ENCODE data around the gene UBXN1.

UBXN1 gene

DNA sequence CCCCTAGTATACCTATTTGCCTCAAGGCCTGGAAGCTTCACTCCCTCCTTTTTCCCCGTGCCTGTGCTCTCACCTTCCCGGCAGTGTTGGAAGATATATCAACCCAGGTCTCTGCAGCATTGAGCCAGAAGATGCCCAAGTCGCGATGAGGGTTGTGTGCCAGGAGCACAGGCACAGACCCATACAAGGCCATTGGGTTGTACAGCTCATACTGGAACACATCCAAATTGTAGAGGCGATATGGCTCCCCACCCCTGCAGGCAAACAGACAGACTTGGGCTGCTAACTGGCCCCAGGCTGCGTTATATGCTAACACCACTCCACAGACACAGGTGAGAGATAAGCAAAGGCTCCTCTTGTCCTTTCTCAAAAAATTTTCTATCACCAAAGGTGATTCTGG is 46.4 kb downstream of the UBXN1 start:
- TF ChIP-seq ZFX (IDR thresholded peaks at IDR 0.05; ENCODE audit: borderline replicate concordance) = no peak
- no peak for TF ChIP-seq CTCF (IDR thresholded peaks at IDR 0.05)

DNA sequence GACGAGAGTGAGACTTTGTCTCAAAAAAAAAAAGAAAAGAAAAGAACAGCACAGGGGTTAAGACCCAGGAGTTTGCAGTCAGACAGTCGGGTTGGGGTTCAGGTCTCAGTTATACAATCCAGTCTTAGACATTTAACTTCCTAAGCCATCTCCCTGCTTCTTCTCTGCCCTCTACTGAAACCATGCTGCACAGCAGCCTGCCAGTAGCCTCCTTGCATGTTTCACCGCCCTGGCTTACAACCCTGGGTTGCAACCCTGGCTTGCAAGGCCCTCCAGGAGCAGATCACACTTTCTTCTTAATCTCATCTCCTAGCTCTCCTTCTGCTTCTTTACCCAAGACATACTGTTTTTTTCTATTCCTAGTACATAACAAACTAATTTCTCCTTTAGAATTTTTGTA is 51.2 kb downstream of the UBXN1 start:
- TF ChIP-seq ZFX (IDR thresholded peaks at IDR 0.05; ENCODE audit: borderline replicate concordance) (no peak), CTCF (IDR thresholded peaks at IDR 0.05) (no peak)
- no peak overlapping the region for H3K27ac ChIP-seq

More for the DNA sequence above, 46.4 kb downstream of the UBXN1 start:
- no peak overlapping the region for H3K27ac ChIP-seq
